ENCODE data around the gene TAOK1.
"Not testable (repeated sequence)": the region's sequence is repeated elsewhere in the genome, so short reads cannot be mapped to it uniquely, and the experiment has no call there.

Gene TAOK1

DNA sequence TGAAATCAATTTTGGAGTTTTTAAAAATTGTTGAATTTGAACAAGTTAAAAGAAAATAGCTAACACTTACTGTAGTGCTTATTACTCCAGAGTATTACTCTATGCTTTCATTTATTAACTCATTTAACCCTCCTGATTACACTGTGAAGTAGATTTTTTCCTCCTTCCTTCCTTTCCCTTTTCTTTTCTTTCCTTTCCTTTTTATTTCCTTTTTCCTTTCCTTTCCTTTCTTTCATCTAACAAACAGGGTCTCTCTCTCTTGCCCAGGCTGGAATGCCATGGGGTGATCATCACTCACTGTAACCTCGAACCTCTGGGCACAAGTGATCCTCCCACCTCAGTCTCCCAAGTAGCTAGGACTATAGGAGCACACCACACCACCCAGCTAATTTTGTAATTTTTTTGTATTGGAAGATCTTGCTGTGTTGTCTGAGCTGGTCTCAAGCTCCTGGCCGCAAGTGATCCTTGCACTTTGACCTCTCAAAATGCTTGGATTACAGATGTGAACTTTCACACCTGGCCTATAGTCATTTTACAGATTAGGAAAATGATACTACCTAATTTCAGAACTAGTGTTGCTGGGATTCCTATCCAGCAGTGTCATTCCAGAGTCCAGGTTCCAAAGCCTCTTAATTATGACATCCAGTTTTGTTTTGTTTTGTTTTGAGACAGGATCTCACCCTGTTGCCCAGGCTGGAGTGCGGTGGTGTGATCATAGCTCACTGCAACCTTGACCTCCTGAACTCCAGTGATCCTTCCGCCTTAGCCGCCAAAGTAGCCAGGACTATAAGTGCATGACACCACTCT lies 59.9 kb downstream of the TAOK1 start:
- DNase-seq: no peak

DNA sequence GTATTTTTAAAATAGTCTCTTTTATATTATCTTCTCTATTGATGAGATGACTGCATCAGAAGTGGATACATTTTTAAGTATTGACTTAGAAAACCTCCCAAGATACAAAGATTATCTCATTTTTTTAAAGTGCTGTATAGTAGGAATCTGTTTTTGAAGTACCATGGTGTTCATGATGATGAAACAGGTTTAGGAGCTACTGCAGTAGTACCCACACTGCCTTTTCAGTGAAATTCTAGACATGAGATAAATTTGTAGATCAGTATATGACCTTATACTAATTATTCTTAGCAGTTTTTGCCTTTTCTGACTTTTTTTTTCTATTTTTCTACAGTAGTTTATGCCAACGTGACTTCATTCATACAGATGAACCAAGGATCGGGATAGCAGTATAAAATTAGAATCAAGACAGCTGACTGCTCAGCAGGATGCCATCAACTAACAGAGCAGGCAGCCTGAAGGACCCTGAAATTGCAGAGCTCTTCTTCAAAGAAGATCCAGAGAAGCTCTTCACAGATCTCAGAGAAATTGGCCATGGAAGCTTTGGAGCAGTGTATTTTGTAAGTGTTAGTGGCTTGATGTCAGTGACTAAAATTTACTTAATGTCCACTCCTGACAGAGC lies 61.1 kb downstream of the TAOK1 start:
- DNase-seq: no peak

DNA sequence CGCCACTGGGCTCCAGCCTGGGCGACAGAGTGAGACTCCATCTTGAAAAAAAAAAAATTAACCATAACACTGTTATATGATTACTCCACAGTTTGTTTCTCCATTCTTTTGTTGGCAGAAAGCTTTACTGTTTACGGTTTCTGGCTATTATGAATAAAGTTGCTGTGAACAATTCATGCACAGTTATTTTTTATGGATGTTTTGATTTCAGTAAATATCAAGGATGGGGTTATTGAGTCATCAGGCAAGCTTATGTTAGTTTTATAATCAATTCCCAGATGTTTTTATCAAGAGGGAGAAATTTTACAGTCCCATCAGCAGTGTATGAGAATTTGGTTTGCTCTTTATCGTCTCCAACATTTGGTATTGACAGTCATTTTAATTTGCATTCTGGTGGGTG lies 67.9 kb downstream of the TAOK1 start:
- no peak for DNase-seq

DNA sequence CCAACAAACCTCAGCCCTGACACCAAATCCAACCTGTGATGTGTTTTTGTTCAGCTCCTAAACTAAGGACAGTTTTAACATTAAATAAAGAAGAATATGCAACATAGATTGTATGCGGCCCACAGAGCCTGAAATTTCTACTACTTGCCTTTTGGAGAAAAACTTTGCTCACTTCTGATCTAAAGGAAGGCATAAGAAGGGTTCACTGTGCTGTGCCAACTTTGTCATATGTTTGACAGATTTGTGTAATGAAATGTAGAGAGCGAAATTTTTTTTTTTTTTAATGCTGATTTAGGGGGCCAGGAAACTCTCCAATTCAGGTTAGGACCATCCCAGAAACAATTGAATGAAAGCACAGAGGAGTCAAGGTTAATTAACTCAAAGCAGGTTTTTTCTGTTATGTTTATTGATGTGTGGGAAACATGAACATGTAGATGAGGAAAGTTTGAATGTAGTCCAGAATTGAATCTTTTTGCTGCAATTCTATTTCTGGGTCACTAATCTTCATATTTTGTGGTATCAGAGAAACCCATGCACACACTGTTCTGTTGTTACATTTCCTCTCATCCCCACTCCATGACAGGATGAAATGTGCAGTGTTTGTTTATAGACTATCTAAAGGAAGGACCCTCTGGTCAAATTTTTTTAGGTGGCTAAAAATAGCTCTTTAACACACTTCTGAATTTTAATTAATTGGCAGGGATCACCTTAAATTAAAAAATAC lies 71.5 kb downstream of the TAOK1 start:
- DNase-seq: no peak

DNA sequence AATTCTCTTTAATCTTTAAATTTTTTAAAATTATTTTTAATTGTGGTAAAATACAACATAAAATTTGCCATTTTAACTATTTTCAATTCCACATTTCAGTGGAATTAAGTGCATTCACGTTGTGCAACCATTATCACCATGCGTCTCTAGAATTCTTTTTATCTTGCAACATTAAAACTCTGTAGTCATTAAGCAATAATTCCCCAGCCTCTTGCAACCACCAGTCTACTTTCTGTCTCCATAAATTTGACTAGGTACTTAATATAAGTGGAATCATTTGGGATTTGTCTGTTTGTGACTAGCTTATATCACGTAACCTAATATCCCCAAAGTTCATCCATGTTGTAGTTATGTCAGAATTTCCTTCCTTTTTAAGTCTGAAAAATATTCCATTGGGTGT lies 79.1 kb downstream of the TAOK1 start:
- DNase-seq: peak; percentile 50

DNA sequence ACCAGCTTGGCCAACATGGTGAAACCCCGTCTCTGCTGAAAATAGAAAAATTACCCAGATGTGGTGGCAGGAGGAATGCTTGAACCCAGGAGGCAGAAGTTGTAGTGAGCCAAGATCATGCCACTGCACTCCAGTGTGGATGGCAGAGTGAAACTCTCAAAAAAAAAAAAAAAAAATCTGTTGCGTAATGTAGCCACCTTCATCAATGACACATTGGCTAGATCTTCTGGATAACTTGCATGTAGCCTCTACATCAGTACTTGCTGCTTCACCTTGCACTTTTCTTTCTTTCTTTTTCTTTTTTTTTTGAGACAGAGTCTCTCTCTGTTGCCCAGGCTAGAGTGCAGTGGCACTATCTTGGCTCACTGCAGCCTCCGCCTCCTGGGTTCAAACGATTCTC lies 83.3 kb downstream of the TAOK1 start:
- peak; percentile 11 for DNase-seq

DNA sequence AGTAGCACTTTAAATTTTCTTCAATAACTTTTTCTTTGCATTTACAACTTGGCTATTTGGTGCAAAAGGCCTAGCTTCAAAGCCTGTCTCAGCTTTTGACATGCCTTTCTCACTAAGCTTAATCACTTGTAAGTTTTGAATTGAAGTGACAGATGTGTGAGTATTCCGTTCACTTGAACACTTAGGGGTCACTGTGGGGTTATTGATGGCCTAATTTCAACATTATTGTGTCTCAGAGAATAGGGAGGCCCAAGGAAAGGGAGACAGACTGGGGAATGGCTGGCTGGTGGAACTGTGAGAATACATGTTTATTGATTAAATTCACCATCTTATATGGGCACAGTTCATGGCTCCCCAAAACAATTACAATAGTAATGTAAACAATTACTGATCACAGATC lies 84.1 kb downstream of the TAOK1 start:
- DNase-seq: no peak

DNA sequence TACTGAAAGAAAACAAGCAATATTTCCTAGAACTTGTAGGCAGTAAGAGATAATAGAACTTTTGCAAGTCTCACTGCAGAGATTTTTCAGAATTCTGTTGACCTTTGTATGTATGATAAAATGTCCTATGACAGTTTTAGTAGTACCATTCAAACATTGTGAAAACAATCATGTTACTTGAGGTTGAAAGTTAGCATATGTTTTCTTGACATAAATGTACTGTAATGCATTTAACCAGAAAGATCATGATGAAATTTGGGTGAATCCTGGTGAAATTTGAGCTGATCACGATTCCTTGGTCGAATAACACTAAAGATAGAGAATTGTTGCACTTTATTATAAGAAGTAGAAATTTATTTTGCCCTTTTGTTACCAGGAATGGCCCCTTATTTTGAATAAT lies 85.7 kb downstream of the TAOK1 start:
- DNase-seq: no peak

DNA sequence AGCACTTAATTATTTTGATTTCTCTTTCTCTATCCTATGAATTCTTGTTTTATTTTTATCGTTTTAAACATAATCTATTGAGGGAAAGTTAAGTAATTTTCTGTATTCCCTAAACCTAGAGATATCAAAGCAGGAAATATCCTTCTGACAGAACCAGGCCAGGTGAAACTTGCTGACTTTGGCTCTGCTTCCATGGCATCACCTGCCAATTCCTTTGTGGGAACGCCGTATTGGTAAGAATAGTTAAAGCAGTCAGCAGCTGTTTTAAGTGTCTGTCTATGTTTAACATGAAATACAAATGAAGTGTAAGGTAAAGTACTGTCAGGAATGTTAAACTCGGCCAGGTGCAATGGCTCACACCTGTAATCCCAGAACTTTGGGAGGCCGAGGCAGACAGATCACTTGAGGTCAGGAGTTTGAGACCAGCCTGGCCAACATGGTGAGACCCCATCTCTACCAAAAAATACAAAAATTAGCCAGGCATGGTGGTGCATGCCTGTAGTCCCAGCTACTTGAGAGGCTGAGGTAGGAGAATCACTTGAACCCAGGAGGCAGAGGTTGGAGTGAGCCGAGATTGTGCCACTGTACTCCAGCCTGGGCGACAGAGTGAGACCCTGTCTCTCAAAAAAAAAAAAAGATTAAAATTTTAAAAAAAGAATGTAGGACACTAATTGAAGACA lies 90.2 kb downstream of the TAOK1 start:
- DNase-seq: not testable (repeated sequence)

DNA sequence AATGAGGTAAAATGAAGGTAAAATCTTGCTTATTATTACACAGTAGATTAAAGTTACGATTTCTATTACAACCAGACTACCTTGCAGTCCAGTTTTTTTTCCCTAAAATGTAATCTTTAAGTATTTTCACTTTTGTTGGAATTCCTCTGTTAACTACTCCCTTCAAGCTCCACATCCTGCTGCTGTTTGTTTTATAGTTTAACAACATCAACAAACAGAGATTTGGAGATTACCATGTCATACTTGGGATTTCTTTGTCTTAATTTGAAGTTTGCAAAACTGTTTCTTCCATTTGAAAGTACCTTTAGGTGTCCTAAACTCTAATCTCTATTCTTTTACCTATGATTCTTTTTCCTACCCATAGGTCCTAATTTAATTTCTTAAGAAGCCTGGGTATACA lies 93.3 kb downstream of the TAOK1 start:
- no peak for DNase-seq

DNA sequence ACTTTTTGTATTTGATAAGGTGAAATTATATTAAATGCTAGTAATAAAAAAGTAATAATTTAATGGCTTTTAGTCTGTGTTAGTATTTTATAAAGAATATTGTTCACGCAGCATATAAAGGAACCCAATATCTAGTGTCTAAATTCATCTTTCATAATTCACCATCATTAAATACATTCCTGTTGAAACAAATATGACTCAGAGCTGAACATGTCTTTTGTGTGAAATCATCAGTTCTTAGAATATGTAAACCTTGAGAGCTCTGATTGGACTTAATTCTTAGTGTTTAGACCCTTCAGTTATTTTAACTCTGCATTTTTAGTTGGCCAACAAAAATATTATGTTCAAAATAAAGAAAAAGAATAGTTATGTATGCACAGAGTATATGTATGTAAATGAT lies 104.8 kb downstream of the TAOK1 start:
- no peak for DNase-seq

DNA sequence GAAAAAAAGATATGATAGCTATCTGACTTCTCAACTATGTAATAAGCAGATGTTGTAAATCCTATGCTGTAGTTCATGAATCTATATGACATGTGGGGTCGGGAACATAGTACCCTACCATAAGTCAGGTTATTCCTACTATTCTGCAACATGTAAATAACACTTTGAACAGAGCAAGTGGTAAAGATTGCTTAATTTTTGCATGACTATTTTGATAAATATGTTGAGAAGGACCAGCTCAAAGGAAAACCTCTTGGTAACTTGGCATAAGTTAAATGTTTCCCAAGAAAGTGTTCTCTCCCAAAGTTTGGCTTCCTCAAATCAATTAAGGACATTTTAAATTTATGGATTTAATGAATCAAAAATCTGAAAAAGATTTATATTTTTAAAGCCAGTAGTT lies 114.5 kb downstream of the TAOK1 start:
- DNase-seq: no peak

DNA sequence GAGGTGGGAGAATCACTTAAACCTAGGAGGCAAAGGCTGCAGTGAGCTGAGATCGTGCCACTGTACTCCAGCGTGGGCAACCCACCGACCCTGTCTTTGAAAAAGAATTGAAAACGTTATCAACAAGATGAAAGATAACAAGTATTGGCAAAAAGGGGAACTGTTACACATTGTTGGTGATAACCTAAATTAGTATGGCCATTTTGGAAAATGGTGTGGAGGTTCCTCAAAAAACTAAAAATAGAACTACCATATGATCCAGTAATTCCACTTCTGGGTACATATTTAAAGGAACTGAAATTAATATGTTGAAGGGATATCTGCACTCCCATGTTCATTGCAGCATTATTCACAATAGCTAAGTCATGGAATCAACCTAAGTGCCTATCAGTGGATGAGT lies 115.7 kb downstream of the TAOK1 start:
- DNase-seq: peak; percentile 19

DNA sequence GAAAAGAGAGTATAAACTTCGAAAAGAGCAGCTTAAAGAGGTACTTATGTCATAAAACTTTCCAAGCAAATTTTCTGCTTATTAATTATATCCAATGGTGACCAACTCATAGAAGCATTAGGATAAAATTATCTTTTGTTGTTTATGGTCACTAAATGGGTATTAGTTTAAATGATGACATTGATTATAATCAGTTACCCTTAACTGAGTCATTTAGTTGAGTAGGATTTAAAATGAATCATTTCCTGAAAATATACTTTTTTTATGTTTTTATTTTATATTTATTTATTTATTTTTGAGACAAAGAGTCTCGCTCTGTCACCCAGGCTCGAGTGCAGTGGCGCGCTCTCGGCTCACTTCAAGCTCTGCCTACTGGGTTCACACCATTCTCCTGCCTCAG lies 120.8 kb downstream of the TAOK1 start:
- DNase-seq: no peak

DNA sequence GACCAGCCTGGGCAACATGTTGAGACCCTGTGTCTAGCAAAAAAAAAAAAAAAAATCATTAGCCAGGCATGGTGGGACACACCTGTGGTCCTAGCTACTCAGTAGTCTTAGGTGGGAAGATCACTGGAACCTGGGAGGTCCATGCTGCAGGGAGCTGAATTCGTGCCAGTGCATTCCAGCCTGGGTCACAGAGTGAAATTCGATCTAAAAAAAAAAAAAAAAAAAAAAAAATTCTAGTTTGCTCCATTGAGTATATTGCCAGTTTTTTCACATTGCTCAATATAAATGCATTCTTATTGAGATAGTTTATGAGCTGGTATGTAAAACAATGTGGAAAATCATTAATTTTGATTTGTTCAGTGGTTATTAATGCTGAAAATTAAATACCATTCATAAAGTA lies 124.6 kb downstream of the TAOK1 start:
- no peak for DNase-seq

DNA sequence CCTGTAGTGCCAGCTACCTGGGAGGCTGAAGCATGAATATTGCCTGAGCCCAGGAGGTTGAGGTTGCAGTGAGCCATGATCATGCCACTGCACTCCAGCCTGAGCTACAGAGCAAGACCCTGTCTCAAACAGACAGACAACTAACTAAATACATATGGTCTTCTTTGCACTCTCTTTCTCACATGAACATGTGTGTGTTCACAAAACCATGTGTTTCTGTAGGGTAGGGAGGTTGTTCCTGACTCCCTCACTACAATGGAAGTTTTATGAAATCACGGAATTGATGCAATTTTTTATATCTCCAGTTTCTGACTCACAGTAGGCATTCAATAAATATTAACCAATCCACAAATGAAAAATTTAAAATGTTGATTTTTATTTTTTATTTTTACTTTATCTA lies 128.2 kb downstream of the TAOK1 start:
- DNase-seq: no peak

DNA sequence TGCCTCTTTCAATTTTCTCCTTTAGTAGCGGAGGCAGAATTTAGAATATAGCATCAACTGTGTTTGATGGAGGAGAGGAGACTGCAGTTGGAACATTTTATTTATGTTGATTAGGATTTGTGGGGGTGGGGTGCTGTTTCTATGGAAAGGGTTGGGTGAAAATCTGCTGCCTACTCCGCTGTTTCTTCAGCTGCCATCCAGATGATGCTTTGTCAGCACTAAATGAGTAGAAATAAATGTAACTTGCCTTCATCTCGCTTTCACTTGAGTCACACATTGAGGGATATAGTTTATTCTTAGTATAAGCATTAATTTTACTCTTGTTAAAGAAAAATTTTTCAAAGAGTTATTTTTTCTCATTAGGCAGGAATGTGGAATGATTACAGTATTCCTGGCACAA lies 134.5 kb downstream of the TAOK1 start:
- DNase-seq: no peak

DNA sequence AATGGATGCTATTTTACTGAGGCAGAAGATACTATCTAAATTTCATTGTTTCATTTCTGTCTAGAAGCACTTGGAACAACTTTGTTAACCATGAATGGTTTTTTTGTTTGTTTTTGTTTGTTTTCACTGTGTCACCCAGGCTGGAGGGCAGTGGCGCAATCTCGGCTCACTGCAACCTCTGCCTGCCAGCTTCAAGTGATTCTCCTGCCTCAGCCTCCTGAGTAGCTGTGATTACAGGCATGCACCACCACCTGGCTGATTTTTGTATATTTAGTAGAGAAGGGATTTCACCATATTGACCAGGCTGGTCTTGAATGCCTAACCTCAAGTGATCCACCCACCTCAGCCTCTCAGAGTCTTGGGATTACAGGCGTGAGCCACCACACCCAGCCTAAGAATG lies 136.2 kb downstream of the TAOK1 start:
- no peak for DNase-seq

DNA sequence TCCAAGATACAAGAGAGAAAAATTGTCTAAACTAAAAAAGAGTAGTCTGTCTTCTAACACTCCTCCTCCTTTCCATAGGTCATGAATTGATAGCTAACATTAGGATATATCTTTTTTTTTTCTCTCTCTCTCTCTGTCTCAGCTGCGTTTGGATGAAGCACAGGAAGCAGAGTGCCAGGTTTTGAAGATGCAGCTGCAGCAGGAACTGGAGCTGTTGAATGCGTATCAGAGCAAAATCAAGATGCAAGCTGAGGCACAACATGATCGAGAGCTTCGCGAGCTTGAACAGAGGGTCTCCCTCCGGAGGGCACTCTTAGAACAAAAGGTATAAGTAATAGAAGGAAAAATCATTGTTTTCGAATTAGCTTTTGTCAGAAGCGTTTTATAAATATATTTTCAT lies 143.8 kb downstream of the TAOK1 start:
- DNase-seq: no peak

DNA sequence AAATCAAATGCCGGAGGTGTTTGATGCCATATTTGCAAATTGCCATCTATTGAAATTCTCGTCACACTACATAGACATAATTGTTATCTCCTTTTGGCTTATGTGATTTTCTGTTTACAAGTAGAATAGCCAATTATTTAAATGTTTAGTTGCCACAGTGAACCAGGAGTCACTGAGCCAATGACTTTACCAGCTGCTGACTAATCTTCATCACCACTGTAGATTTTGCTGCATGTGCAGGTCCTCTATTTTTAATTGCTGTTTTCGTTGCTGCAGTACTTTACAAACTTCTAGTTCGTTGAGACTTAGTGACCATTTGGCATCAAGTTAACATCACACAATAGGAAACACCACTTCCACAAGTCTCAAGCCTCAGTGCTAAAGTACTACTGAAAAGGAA lies 153.9 kb downstream of the TAOK1 start:
- DNase-seq: no peak

DNA sequence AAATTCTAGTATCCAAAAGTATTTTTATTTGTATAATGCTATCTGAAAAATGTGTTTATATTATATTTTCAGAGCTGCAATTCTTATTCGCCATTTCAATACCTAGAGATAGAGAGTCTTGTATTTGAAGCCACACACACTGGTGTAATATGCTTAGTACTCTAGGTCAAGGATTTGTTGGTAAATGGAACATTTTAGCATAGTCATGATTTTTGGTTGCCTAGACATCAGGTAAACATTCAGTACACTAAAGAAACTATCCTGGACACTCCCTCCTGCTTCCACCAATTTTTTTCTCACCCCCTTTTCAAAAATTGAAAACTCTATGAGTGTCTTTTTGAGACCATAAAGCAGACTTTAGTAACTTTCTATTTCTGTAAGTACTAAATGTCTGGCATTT lies 155.9 kb downstream of the TAOK1 start:
- DNase-seq: no peak

DNA sequence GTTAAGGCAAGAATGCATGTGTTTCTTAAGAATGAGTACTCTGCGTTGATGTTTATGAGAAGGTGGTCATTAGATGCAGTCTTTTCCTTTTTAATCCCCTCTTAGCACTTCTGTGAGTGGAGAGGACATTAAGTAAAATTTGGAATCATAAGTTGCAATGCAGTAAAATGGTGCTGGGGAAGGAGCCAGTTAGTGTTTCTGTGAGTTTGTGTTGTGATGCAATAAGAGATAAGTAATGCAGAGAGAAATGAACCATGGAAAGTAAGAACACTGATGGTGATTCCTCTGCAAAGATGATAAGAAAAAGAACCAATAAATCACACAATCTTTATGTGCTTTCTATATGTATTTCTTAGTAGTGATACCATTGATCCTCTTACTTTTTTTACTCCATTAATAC lies 156.7 kb downstream of the TAOK1 start:
- DNase-seq: no peak

DNA sequence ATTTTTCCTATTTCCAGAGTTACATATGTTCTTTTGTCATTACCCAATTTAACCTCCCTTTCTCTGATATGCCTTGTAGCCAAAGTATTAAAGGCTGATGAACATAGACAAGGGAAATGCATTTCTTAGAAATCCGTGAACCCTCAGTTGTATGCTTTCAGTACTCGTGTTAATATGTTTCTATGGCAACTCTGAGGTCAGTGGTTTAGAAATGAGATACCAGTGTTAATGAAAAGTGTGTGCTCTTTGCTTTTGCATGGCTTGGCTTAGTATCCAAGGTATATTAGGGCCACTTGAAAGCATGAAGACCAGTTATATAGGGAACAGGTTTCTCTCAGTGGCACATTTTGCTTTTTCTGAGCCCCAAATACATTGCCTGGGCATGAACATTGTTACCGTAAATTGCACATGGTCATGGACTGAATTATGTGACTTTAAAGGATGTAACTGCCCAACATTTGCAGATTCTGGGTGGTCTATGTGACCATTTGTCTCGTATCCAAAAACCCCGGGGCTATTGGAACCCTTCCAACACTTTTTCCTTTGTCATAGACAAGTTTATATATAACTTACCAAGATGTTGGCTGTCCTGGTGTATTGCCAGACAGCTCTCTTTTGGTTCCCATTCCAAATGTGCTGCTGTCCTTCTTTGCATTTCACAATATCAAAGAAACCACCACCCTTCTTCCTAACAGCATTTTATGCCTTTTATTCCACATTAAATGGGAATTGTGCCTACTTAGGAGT lies 159.2 kb downstream of the TAOK1 start:
- DNase-seq: peak; percentile 67

Measured in hematopoietic multipotent progenitor cell treated with erythropoietin and hydrocortisone succinate and interleukin-3 and kit ligand, for 4 days (in vitro differentiated cells).